BJ (cell line): ENCODE data around the gene ENHO. TPM values are rescaled to one million over a fixed set of nuclear protein-coding genes. Genes with fewer than 3 reads are reported as not detected.
A peak's percentile ranks its signal among the peaks of the same experiment; 100 is the strongest.

Experiments used
- CTCF ChIA-PET: fragments of 350-600 bp; formaldehyde crosslinking; extraction: SDS; loops from one replicate; lab custom pipeline; 2021; ENCODE audit warnings: antibody characterized with exemption, inconsistent platforms; lab: Yijun Ruan, JAX
- POLR2A ChIA-PET: fragments of 300-600 bp; sonication (Branson Sonifier 250); formaldehyde crosslinking; extraction: SDS; loops from one replicate; lab custom pipeline; 2021; ENCODE audit warnings: antibody characterized with exemption; lab: Charles Lee
- DNase-seq: peaks from one replicate; pipeline ENCODE4 v3.0.0-alpha.2; 2011; ENCODE audit warnings: low read depth
- H3K27me3 ChIP-seq: 2 replicates; pipeline ENCODE4 v1.6.0; 2011; ENCODE audit warnings: low read length; ENCODE audit not compliant: control insufficient read depth, insufficient read depth
- H3K36me3 ChIP-seq: 2 replicates; pipeline ENCODE4 v1.5.1; 2011; ENCODE audit warnings: low read length; ENCODE audit not compliant: control insufficient read depth, insufficient read depth
- H3K4me3 ChIP-seq: 2 replicates; pipeline ENCODE4 v1.5.1; 2011; ENCODE audit warnings: low read depth, mild to moderate bottlenecking, control low read depth, low read length
- CTCF ChIP-seq: IDR thresholded peaks from 2 replicates; pipeline ENCODE4 v1.5.1; 2011; ENCODE audit warnings: low read depth, mild to moderate bottlenecking, control low read depth, inconsistent platforms, low read length, moderate library complexity; ENCODE audit not compliant: insufficient read depth
- polyA minus RNA-seq: library from RNA; depleted of rRNA, polyadenylated mRNA; stranded (reverse); fragments of >200 nt; gene quantifications from 2 replicates; pipeline ENCODE4 v1.2.3, GENCODE V29; 2011; rRNA and poly(A)+ RNA removed
- polyA plus RNA-seq: library from polyadenylated mRNA; depleted of rRNA; stranded (reverse); fragments of >200 nt; gene quantifications from 2 replicates; pipeline ENCODE4 v1.2.3, GENCODE V29; 2011; rRNA removed

ENHO gene
- polyA plus RNA-seq (0.11 TPM in 1 of 2 replicates, not detected in the other), polyA minus RNA-seq (0.21 TPM in 1 of 2 replicates, not detected in the other)

- Histone ChIP-seq H3K36me3 (no peaks in the 10 kb centered on the region), H3K27me3 (peaks cover 10% of the 10 kb centered on the region), H3K4me3 (peak within 1 kb of the TSS; percentile 29; the same call in 1 of the 2 replicates)
- ChIA-PET CTCF (interaction anchor here (0.6 to 1.1 kb wide), 4 partner anchors 22 to 518 kb away, joined by 3 to 6 read pairs (median 3); no protein-coding TSS in a partner anchor), POLR2A (no interaction called here)
- no peak for TF ChIP-seq CTCF
- no peak for DNase-seq
These were observed at the start of gene ENHO for GRCh38 chr9:34522971-34523797. ENHO (minus strand) TSS chr9:34522990; CDS start chr9:34521695, 1,295 bp downstream.

DNA sequence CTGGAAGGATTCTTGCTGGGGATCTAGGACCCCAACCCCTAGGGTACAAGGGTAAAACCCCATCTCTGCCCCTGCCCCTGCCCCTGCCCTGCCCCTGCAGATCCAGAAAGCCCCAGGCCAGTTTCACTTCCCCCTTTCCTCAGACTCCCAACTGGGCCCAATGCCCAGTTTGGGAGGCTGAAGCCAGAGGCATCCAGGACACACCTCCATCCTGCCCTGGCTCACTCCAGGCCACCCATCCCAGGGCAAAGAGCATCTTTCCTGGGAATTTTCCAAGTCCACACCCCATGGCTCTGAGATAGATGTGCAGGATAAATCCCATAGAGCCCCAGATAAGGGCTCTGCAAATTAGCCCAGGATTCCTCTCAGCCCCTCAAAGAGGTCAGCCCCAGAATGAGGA is 49.3 kb upstream of the ENHO start:
- no peak for TF ChIP-seq CTCF
- Histone ChIP-seq H3K36me3 (no peaks in the 10 kb centered on the region), H3K4me3 (no peak overlapping the region), H3K27me3 (peaks cover 30% of the 10 kb centered on the region)
- CTCF ChIA-PET = interaction anchor here (1.2 kb wide), 1 partner anchor 32 kb away, joined by 4 read pairs; no protein-coding TSS in a partner anchor
- POLR2A ChIA-PET = no interaction called here
- no peak for DNase-seq

DNA sequence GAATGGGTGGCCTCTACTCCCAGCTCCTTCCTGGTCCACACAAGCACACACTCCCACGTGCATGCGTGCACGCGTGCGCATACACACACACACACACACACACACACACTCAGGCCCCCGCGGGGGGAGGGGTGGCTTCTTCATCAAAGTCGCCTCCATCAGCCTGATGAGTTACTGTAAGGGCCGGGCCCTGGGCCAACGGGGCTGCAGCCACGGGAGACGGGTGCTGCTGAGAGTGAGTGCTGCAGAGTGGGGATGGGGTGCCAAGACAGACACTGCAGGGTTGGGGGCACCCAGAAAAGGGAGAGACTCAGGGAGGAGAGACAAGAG is 48.7 kb upstream of the ENHO start:
- ChIA-PET POLR2A (no interaction called here), CTCF (interaction anchor here (0.7 to 1.5 kb wide), 3 partner anchors 9 to 32 kb away, joined by 3 to 4 read pairs (median 4); no protein-coding TSS in a partner anchor)
- Histone ChIP-seq H3K36me3 (no peaks in the 10 kb centered on the region), H3K27me3 (peaks cover 25% of the 10 kb centered on the region), H3K4me3 (no peak overlapping the region)
- DNase-seq = no peak
- no peak for TF ChIP-seq CTCF

DNA sequence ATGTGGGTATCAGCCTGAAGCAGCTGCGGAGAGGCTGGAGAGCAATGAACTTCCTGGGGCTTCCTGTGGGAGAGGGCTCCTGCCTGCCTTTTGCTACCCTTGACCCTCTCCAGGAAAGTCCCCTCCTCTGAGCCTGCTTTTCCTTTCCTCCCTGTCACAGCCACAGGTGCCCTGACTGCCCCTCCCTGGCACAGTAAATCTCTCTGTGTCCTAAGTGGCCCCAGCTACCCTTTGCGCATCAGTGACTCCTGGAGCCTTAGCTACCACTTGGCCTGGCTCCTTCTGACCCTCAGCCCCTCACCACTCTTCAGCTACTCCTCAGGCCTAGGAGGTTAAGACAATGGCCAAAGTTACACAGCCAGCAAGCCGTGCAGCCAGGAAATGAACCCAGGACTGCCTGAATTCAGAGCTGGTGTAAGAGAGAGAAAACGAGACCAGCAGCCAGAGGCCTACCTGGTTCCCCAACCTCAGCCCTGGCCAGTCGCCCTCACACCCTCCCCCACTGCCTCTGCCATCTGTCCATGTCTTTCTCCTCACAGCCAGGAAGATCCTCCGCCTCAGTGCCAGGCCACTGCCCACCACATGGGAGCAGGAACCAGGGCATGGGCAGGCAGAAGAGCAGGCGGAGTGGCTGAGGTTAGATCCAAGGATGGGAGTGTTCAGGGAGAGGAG is 48.2 kb upstream of the ENHO start:
- no peak for DNase-seq
- ChIA-PET POLR2A (no interaction called here), CTCF (interaction anchor here (0.6 to 1.5 kb wide), 6 partner anchors 9 to 162 kb away, joined by 3 to 5 read pairs (median 4); no protein-coding TSS in a partner anchor)
- Histone ChIP-seq H3K4me3 (no peak overlapping the region), H3K36me3 (no peaks in the 10 kb centered on the region), H3K27me3 (peaks cover 20% of the 10 kb centered on the region)
- TF ChIP-seq CTCF = no peak

DNA sequence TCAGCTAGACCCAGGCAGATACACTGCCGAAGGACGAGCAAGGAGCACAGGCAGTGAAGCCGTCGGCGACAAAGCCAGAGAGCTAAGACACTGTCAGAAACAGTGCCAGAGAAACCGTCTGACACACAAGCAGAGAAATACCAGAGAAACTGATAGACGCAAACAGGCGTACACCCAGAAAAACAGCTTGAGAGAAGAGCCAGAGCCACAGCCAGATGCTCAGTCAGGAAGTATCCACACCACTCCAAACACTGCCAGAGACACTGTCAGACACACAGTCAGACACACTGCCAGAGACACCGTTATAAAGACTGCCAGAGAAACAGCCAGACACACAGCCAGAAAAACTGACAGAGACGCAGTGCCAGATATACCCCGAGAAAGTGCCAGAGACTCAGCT is 47.6 kb upstream of the ENHO start:
- no peak for DNase-seq
- ChIA-PET POLR2A (no interaction called here), CTCF (interaction anchor here (0.6 to 1.5 kb wide), 4 partner anchors 8 to 161 kb away, joined by 3 to 5 read pairs (median 4); no protein-coding TSS in a partner anchor)
- H3K4me3 ChIP-seq = no peak overlapping the region
- peaks cover 16% of the 10 kb centered on the region for H3K27me3 ChIP-seq
- no peak for TF ChIP-seq CTCF
- H3K36me3 ChIP-seq = no peaks in the 10 kb centered on the region
